ENCODE data around the gene MNX1.

DNA sequence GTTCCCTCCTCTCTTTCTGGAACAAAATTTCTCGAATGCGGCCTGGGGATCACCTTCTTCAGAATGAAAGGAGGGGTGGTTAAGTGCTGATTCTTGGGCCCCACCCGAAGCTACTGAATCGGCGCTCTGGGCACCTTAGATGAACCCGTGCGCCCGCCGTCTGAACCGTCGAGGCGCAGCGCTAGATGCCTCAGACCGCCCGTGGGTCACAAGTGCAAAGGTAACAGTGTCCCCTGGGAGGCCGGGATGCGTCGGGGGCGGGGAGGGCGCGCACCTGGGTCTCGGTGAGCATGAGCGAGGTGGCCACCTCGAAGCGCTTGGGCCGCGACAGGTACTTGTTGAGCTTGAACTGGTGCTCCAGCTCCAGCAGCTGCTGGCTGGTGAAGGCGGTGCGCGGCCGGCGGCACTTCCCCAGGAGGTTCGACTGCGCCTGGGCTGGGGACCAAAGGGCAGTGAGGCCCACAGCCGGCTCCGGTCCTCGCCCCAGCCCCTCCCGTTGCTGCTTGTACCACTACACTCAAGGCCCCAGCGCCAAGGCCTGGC, 4.2 kb downstream of the MNX1 start:
- TF ChIP-seq, protein P1, sequence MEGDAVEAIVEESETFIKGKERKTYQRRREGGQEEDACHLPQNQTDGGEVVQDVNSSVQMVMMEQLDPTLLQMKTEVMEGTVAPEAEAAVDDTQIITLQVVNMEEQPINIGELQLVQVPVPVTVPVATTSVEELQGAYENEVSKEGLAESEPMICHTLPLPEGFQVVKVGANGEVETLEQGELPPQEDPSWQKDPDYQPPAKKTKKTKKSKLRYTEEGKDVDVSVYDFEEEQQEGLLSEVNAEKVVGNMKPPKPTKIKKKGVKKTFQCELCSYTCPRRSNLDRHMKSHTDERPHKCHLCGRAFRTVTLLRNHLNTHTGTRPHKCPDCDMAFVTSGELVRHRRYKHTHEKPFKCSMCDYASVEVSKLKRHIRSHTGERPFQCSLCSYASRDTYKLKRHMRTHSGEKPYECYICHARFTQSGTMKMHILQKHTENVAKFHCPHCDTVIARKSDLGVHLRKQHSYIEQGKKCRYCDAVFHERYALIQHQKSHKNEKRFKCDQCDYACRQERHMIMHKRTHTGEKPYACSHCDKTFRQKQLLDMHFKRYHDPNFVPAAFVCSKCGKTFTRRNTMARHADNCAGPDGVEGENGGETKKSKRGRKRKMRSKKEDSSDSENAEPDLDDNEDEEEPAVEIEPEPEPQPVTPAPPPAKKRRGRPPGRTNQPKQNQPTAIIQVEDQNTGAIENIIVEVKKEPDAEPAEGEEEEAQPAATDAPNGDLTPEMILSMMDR (conservative IDR thresholded peaks at IDR 0.05 in 1 of 2, IDR thresholded peaks at IDR 0.05 in 1 of 2; ENCODE audit: extremely low read depth in 1 of 2, insufficient read depth in 1 of 2, low read depth in 1 of 2, low read length in 2 of 2), result no peak
- TF ChIP-seq EZH2 (IDR thresholded peaks at IDR 0.05; ENCODE audit: borderline replicate concordance, low read length), result no peak

All from mammary epithelial cell (primary cell).